Measurements from ENCODE around the gene PAPPA. TPM values are rescaled to one million over a fixed set of nuclear protein-coding genes. Genes with fewer than 3 reads are reported as not detected.

PAPPA gene
- total RNA-seq, 4 donors from 2014 or later = 0.29 to 17.1 (median 2.4) TPM

DNA sequence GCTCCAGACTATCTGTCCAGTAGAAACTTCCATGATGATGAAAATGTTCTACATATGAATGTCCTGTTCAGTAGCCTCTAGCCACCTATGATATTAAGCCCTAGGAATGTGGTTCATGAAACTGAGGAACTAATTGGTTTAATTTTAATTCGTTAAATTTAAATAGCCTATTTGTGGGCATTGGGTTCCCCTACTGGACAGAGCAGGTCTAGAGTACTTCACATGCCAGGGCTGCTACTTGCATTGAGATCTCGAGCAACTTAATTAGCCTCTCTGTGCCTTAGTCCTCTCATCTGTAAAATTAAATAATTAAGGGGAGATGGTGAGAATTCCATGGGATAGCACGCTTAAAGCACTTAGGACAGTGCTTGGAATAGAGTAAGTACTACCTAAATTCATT lies 160.0 kb downstream of the PAPPA start:
- Histone ChIP-seq H3K9me3 (no peaks in the 10 kb centered on the region), H3K4me3 (no peak overlapping the region), H3K27ac (no peak overlapping the region), H3K36me3 (no peaks in the 10 kb centered on the region), H3K27me3 (no peaks in the 10 kb centered on the region), H3K4me1 (peaks cover 0 to 4% of the 10 kb centered on the region in 2 donors)
- TF ChIP-seq POLR2A (IDR thresholded peaks at IDR 0.05) = no peak
- TF ChIP-seq, protein P1, sequence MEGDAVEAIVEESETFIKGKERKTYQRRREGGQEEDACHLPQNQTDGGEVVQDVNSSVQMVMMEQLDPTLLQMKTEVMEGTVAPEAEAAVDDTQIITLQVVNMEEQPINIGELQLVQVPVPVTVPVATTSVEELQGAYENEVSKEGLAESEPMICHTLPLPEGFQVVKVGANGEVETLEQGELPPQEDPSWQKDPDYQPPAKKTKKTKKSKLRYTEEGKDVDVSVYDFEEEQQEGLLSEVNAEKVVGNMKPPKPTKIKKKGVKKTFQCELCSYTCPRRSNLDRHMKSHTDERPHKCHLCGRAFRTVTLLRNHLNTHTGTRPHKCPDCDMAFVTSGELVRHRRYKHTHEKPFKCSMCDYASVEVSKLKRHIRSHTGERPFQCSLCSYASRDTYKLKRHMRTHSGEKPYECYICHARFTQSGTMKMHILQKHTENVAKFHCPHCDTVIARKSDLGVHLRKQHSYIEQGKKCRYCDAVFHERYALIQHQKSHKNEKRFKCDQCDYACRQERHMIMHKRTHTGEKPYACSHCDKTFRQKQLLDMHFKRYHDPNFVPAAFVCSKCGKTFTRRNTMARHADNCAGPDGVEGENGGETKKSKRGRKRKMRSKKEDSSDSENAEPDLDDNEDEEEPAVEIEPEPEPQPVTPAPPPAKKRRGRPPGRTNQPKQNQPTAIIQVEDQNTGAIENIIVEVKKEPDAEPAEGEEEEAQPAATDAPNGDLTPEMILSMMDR (IDR thresholded peaks at IDR 0.05) = no peak
- no peak for DNase-seq
- intact Hi-C loops (cut with DNase I; ENCODE audit: low total_unique reads) = no loop called here

DNA sequence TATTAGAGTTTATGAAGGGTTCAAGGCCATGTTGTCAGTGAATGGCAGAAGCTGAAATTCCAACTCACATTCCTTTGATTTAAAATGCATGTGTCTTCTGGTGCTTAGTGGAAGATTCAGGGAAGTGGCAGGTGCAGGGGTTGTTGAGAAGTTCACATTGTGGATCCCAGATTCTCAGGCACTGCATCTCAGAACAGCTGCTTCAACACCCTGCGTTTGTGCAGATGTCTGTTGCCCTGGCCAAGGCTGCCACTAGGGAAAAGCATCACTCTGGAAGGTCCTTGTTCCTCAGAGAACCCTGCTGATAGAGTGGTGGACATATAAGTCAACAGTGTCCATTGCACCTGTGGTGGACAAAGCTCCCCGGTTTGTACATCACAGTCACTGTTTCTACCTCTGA lies 162.7 kb downstream of the PAPPA start:
- H3K27ac ChIP-seq = peak overlapping the region in 1 of 2 donors; percentile 54
- peaks cover 0 to 4% of the 10 kb centered on the region in 2 donors for H3K4me1 ChIP-seq
- H3K27me3 ChIP-seq = no peaks in the 10 kb centered on the region
- no peak for DNase-seq
- intact Hi-C loops (cut with DNase I; ENCODE audit: low total_unique reads) = no loop called here
- H3K36me3 ChIP-seq = no peaks in the 10 kb centered on the region
- TF ChIP-seq POLR2A (IDR thresholded peaks at IDR 0.05) = no peak
- TF ChIP-seq, protein P1 (IDR thresholded peaks at IDR 0.05) = no peak
- no peaks in the 10 kb centered on the region for H3K9me3 ChIP-seq
- H3K4me3 ChIP-seq = no peak overlapping the region

- no peak for DNase-seq
- intact Hi-C loops (cut with DNase I; ENCODE audit: low total_unique reads) = no loop called here
- no peaks in the 10 kb centered on the region for H3K9me3 ChIP-seq
Observed at GRCh38 chr9:116317503-116317902, 163.9 kb downstream of the PAPPA start.

GRCh38 chr9:116318468-116319374 lies 165.1 kb downstream of the PAPPA start:
- no peak overlapping the region for H3K4me3 ChIP-seq
- H3K27me3 ChIP-seq = no peaks in the 10 kb centered on the region
- H3K4me1 ChIP-seq = peaks cover 0 to 4% of the 10 kb centered on the region in 2 donors
- DNase-seq = peak; percentile 74 to 82
- H3K36me3 ChIP-seq = no peaks in the 10 kb centered on the region
- peak overlapping the region; percentile 54 to 79 for H3K27ac ChIP-seq
- H3K9me3 ChIP-seq = no peaks in the 10 kb centered on the region
- intact Hi-C loops (cut with DNase I; ENCODE audit: low total_unique reads) = no loop called here
- TF ChIP-seq POLR2A (IDR thresholded peaks at IDR 0.05) = no peak

More at GRCh38 chr9:116317503-116317902, 163.9 kb downstream of the PAPPA start:
- Histone ChIP-seq H3K36me3 (no peaks in the 10 kb centered on the region), H3K27me3 (no peaks in the 10 kb centered on the region), H3K4me1 (peaks cover 0 to 4% of the 10 kb centered on the region in 2 donors), H3K27ac (peak overlapping the region; percentile 54 to 69), H3K4me3 (no peak overlapping the region)
- no peak for TF ChIP-seq POLR2A (IDR thresholded peaks at IDR 0.05)
- TF ChIP-seq, protein P1 (IDR thresholded peaks at IDR 0.05) = no peak

DNA sequence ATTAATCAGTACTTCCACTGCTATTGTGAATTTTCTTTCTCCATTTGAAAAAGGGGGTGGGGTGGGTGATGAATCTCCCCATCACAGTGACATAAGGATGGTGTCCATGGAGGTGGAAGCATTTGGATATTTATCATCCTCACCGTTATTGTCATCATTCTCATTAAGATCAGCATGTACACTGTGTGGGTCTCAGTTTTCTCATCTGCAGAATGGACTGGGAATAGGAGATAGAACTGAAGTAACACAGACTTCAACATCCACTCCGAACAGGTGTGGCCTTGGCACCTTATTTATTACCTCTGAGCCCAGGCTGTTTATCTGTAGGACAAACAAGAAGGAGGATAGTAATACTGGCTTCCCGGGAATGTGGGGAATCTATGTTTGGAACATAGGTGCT lies 165.9 kb downstream of the PAPPA start:
- no peak for DNase-seq
- Histone ChIP-seq H3K27ac (peak overlapping the region; percentile 25 to 79), H3K4me3 (no peak overlapping the region), H3K27me3 (no peaks in the 10 kb centered on the region), H3K36me3 (no peaks in the 10 kb centered on the region), H3K9me3 (no peaks in the 10 kb centered on the region), H3K4me1 (peaks cover 0 to 4% of the 10 kb centered on the region in 2 donors)
- intact Hi-C loops (cut with DNase I; ENCODE audit: low total_unique reads) = no loop called here
- TF ChIP-seq POLR2A (IDR thresholded peaks at IDR 0.05) = no peak
- TF ChIP-seq, protein P1 (IDR thresholded peaks at IDR 0.05) = no peak

Measured in uterus (tissue), 4 donors.